PC-3 (cell line): ENCODE data around the gene ZNF185. TPM values are rescaled to one million over a fixed set of nuclear protein-coding genes. Genes with fewer than 3 reads are reported as not detected.

ENCODE experiments used
- ATAC-seq: fragments of 200-7000 bp; cut with Tn5 transposase; 2 replicates; pipeline ENCODE4 v1.9.1; 2020; ENCODE audit warnings: mild to moderate bottlenecking, moderate library complexity
- BruUV-seq: library from RNA; stranded (reverse); fragments of 400-500 nt; replicated peaks from 2 replicates; lab custom pipeline; 2021; lab: Mats Ljungman, UMichigan
- CTCF ChIA-PET: fragments of 300-600 bp; sonication (Branson Sonifier 250); formaldehyde crosslinking; loops from one replicate; lab custom pipeline; 2022; ENCODE audit warnings: antibody characterized with exemption; lab: Charles Lee
- POLR2A ChIA-PET: fragments of 300-600 bp; sonication (Branson Sonifier 250); formaldehyde crosslinking; loops from one replicate; lab custom pipeline; 2022; ENCODE audit warnings: antibody characterized with exemption; ENCODE audit not compliant: unreplicated experiment; lab: Charles Lee
- DNase-seq: peaks from one replicate; pipeline ENCODE4 v3.0.0-alpha.2; 2015
- H2AFZ ChIP-seq: fragments of 300-600 bp; sonication (generic); 2 replicates; pipeline ENCODE4 v1.6.0; 2016; ENCODE audit warnings: antibody characterized with exemption, low read length
- H3F3A ChIP-seq: fragments of 300-600 bp; sonication (generic); one replicate; pipeline ENCODE4 v1.6.0; 2017; ENCODE audit warnings: antibody characterized with exemption, low read length, control low read depth, mild to moderate bottlenecking; ENCODE audit not compliant: unreplicated experiment
- H3K27ac ChIP-seq: fragments of 300-600 bp; sonication (generic); 2 replicates; pipeline ENCODE4 v1.5.1; 2016; ENCODE audit warnings: mild to moderate bottlenecking, low read length
- H3K27me3 ChIP-seq: fragments of 300-600 bp; sonication (generic); 2 replicates; pipeline ENCODE4 v1.6.1; 2016; ENCODE audit warnings: low read length, mixed read lengths
- H3K36me3 ChIP-seq: fragments of 300-600 bp; sonication (generic); 2 replicates; pipeline ENCODE4 v1.6.1; 2016; ENCODE audit warnings: low read depth, mixed run types, low read length, mixed read lengths
- H3K4me1 ChIP-seq: fragments of 300-600 bp; sonication (generic); 2 replicates; pipeline ENCODE4 v1.5.1; 2016; ENCODE audit warnings: low read length; ENCODE audit not compliant: insufficient read depth
- H3K4me2 ChIP-seq: fragments of 300-600 bp; sonication (generic); 2 replicates; pipeline ENCODE4 v1.6.0; 2016; ENCODE audit warnings: low read length
- H3K4me3 ChIP-seq: fragments of 300-600 bp; sonication (generic); 2 replicates; pipeline ENCODE4 v1.5.1; 2016; ENCODE audit warnings: mild to moderate bottlenecking, low read length, mixed read lengths
- H3K79me2 ChIP-seq: fragments of 300-600 bp; sonication (generic); 2 replicates; pipeline ENCODE4 v1.6.1; 2017; ENCODE audit warnings: low read length, mixed read lengths
- H3K9ac ChIP-seq: fragments of 300-600 bp; sonication (generic); 2 replicates; pipeline ENCODE4 v1.6.0; 2016; ENCODE audit warnings: mild to moderate bottlenecking, low read length
- H3K9me2 ChIP-seq: fragments of 300-600 bp; sonication (generic); replicated peaks from 2 replicates; pipeline ENCODE4 v1.6.1; 2016; ENCODE audit warnings: mixed run types, low read length, mixed read lengths
- H3K9me3 ChIP-seq: fragments of 300-600 bp; sonication (generic); 2 replicates; pipeline ENCODE4 v1.6.1; 2016; ENCODE audit warnings: low read length, mixed read lengths
- H4K20me1 ChIP-seq: fragments of 300-600 bp; sonication (generic); 2 replicates; pipeline ENCODE4 v1.6.1; 2016; ENCODE audit warnings: low read length, mixed read lengths
- CTCF ChIP-seq: fragments of 300-600 bp; sonication (generic); conservative IDR thresholded peaks from 2 replicates; pipeline ENCODE4 v1.5.1; 2017; ENCODE audit warnings: antibody characterized with exemption, low read depth, mild to moderate bottlenecking, low read length
- EZH2 ChIP-seq: fragments of 300-600 bp; sonication (generic); IDR thresholded peaks from one replicate; pipeline ENCODE4 v1.6.1; 2017; ENCODE audit warnings: antibody characterized with exemption, mild to moderate bottlenecking, low read length; ENCODE audit not compliant: unreplicated experiment
- EZH2phosphoT487 ChIP-seq: fragments of 300-600 bp; sonication (generic); IDR thresholded peaks from 2 replicates; pipeline ENCODE4 v1.6.1; 2018; ENCODE audit warnings: mild to moderate bottlenecking, antibody characterized with exemption, low read length, borderline replicate concordance
- intact Hi-C: fragments of 100-400 bp; cut with micrococcal nuclease; formaldehyde crosslinking; loops from 2 replicates; pipeline ENCODE4 v1.9.0; 2023
- total RNA-seq: library from RNA; depleted of rRNA; stranded (reverse); fragments of >200 nt; gene quantifications from 2 replicates; pipeline ENCODE4 v1.2.3, GENCODE V29; 2014; rRNA removed

Gene ZNF185
- total RNA-seq, 1 experiment from 2014 or later = 68.9 TPM

- Histone ChIP-seq H3K27ac (no peak overlapping the region), H3K9ac (no peak overlapping the region), H2AFZ (no peak overlapping the region), H3K4me3 (no peak overlapping the region), H3K9me3 (no peaks in the 10 kb centered on the region), H3F3A (no peaks in the 10 kb centered on the region), H3K4me1 (no peaks in the 10 kb centered on the region), H3K79me2 (no peaks in the 10 kb centered on the region), H3K27me3 (no peaks in the 10 kb centered on the region), H3K9me2 (no peaks in the 10 kb centered on the region), H3K4me2 (no peak overlapping the region), H3K36me3 (peaks cover 14% of the 10 kb centered on the region), H4K20me1 (no peaks in the 10 kb centered on the region)
- BruUV-seq = no TSS peak
- CTCF ChIA-PET = no interaction called here
- POLR2A ChIA-PET = no interaction called here
- intact Hi-C loops = no loop called here
- ATAC-seq (no peak), DNase-seq (no peak)
- TF ChIP-seq EZH2 (no peak), EZH2phosphoT487 (no peak), CTCF (no peak)
These were observed 47.4 kb downstream of the ZNF185 start for GRCh38 chrX:152945021-152945979.

- POLR2A ChIA-PET = no interaction called here
These were observed 48.8 kb downstream of the ZNF185 start for GRCh38 chrX:152946681-152947080.

More at GRCh38 chrX:152946681-152947080, 48.8 kb downstream of the ZNF185 start:
- intact Hi-C loops = no loop called here
- no peak overlapping the region for H3K4me3 ChIP-seq
- CTCF ChIA-PET = no interaction called here
- peaks cover 14% of the 10 kb centered on the region for H3K36me3 ChIP-seq
- H2AFZ ChIP-seq = no peak overlapping the region
- H4K20me1 ChIP-seq = no peaks in the 10 kb centered on the region
- no peaks in the 10 kb centered on the region for H3K79me2 ChIP-seq
- TF ChIP-seq EZH2 (no peak), CTCF (no peak)
- H3K27ac ChIP-seq = no peak overlapping the region
- no peak overlapping the region for H3K9ac ChIP-seq
- ATAC-seq (no peak), DNase-seq (no peak)
- no peaks in the 10 kb centered on the region for H3K9me2 ChIP-seq
- no peaks in the 10 kb centered on the region for H3K27me3 ChIP-seq
- no peaks in the 10 kb centered on the region for H3K4me1 ChIP-seq
- no TSS peak for BruUV-seq
- H3K4me2 ChIP-seq = no peak overlapping the region
- no peaks in the 10 kb centered on the region for H3K9me3 ChIP-seq
- no peaks in the 10 kb centered on the region for H3F3A ChIP-seq

Other genes with a start within 250 kb of the ZNF185 start
- gene MAGEA3, start 199.3 kb upstream of the ZNF185 start, total RNA-seq = 2.5 and 3.0 TPM in 2 replicates
- gene CSAG2, start 188.8 kb upstream of the ZNF185 start, total RNA-seq = not detected in 2 replicates
- gene MAGEA2B, start 183.4 kb upstream of the ZNF185 start, total RNA-seq = not detected in 2 replicates
- not detected in 2 replicates for gene CSAG1, start 164.3 kb upstream of the ZNF185 start, total RNA-seq
- gene MAGEA12, start 164.3 kb upstream of the ZNF185 start, total RNA-seq = 0.23 and 0.29 TPM in 2 replicates
- not detected in 2 replicates for gene MAGEA2, start 144.2 kb upstream of the ZNF185 start, total RNA-seq
- gene CSAG3, start 138.8 kb upstream of the ZNF185 start, total RNA-seq = not detected in 2 replicates
- 1.2 and 1.3 TPM in 2 replicates for gene MAGEA6, start 128.4 kb upstream of the ZNF185 start, total RNA-seq
- 40.9 and 42.9 TPM in 2 replicates for gene CETN2, start 67.3 kb upstream of the ZNF185 start, total RNA-seq
- gene NSDHL, start 67.0 kb upstream of the ZNF185 start, total RNA-seq = 32.3 and 33.7 TPM in 2 replicates
- not detected in 2 replicates for gene PNMA5, start 96.0 kb downstream of the ZNF185 start, total RNA-seq
- gene PNMA3, start 158.4 kb downstream of the ZNF185 start, total RNA-seq = not detected in 2 replicates
- not detected in 2 replicates for gene PNMA6A, start 174.4 kb downstream of the ZNF185 start, total RNA-seq